Measurements from ENCODE around the gene ELAC1. TPM values are rescaled to one million over a fixed set of nuclear protein-coding genes. Genes with fewer than 3 reads are reported as not detected.
A peak's percentile ranks its signal among the peaks of the same experiment; 100 is the strongest.
"Not testable (repeated sequence)": the region's sequence is repeated elsewhere in the genome, so short reads cannot be mapped to it uniquely, and the experiment has no call there.

Gene ELAC1
- total and polyA plus RNA-seq, 2 donors, result 6.9 to 7.3 TPM

DNA sequence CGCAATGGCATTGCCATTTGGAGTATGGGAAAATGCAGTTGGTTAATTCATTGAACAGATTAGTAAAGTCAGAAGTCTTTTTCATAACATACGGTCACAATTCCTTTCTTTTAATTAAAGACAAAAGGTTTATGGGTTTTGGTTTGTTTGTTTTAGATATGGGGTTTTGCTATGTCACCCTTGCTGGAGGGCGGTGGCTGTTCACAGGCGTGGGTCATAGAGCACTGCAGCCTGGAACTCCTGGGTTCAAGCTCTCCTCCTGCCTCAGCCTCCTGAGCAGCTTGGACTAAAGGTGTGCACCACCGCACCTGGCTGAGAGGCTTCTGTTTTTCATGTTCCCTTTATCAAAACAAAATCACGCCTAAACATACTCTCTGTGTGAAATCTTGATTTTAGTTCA, 18.7 kb upstream of the ELAC1 start:
- Histone ChIP-seq H3K4me1 (ENCODE audit: insufficient read depth) (no peaks in the 10 kb centered on the region), H3K27ac (ENCODE audit: low read depth) (no peak overlapping the region), H3K36me3 (ENCODE audit: insufficient read depth) (peaks cover 1% of the 10 kb centered on the region), H3K4me3 (ENCODE audit: low read depth, low read length) (no peak overlapping the region)
- WGBS, result 96% methylated on average over 6 of the region's 6 CpGs
- DNase-seq (ENCODE audit: extremely low spot score), result no peak

DNA sequence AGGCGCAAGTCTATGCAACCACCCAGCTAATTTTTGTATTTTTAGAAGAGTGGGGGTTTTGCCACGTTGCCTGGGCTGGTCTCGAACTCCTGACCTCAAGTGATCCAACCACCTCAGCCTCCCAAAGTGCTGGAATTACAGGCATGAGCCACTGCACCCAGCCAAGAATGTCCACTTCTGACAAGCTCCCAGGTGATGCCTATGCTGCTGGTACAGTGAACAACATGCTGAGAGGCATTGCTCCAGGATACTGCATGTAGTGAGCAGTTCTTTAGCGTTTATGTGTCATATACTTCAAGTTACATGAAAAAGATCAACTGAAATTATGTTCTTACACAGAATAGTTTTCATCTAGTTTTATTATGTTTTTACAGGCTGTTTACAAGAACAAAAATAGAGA, 17.2 kb upstream of the ELAC1 start:
- no peak for DNase-seq (ENCODE audit: extremely low spot score)
- H3K4me1 ChIP-seq (ENCODE audit: insufficient read depth), result no peaks in the 10 kb centered on the region
- WGBS, result 91% methylated on average over 4 of the region's 4 CpGs
- no peak overlapping the region for H3K4me3 ChIP-seq (ENCODE audit: low read depth, low read length)
- H3K27ac ChIP-seq (ENCODE audit: low read depth), result no peak overlapping the region
- peaks cover 1% of the 10 kb centered on the region for H3K36me3 ChIP-seq (ENCODE audit: insufficient read depth)

DNA sequence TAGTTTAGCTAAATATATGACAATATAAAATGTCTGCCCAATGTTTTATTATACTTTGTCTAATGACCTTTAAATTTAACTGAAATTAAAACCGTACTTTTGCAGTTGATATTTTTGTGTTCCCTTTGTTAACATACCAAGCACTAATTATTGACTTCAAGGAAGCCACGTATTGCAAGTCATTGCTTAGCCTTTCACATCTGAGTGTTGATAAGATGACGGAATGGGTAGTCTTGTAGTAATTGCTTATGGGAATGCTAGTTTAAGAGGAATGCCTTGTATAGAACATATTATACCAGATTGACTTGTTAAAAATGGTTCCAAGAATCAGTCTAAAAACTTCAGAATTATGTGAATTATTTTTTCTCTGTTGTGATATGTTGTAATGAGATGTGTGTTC, 14.0 kb upstream of the ELAC1 start:
- H3K36me3 ChIP-seq (ENCODE audit: insufficient read depth), result peaks cover 1% of the 10 kb centered on the region
- H3K4me1 ChIP-seq (ENCODE audit: insufficient read depth), result no peaks in the 10 kb centered on the region
- no peak overlapping the region for H3K4me3 ChIP-seq (ENCODE audit: low read depth, low read length)
- no peak for DNase-seq (ENCODE audit: extremely low spot score)
- WGBS, result 73% methylated on average over 3 of the region's 3 CpGs
- H3K27ac ChIP-seq (ENCODE audit: low read depth), result no peak overlapping the region

DNA sequence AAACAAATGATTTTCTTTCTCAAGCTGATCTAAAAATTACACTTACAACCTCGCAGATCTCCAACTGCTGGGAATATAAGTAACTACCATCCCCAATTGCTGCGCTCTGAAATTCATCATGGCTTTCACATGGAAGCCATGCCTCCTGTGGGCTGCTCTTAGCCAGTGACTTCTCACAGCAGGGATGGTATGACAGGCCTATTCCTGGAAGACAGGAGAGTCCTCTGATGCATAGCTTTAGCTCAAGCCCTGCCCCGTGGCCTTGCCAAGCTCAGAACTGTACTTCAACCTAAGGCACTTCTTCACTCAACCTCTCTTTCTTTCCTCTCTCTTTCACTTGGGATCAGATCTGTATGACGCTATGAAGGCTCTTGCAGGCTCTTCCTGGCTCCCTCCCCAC, 12.6 kb upstream of the ELAC1 start:
- Histone ChIP-seq H3K27ac (ENCODE audit: low read depth) (no peak overlapping the region), H3K4me1 (ENCODE audit: insufficient read depth) (no peaks in the 10 kb centered on the region), H3K36me3 (ENCODE audit: insufficient read depth) (no peaks in the 10 kb centered on the region), H3K4me3 (ENCODE audit: low read depth, low read length) (no peak overlapping the region)
- no peak for DNase-seq (ENCODE audit: extremely low spot score)
- 91% methylated on average over 4 of the region's 4 CpGs for WGBS

DNA sequence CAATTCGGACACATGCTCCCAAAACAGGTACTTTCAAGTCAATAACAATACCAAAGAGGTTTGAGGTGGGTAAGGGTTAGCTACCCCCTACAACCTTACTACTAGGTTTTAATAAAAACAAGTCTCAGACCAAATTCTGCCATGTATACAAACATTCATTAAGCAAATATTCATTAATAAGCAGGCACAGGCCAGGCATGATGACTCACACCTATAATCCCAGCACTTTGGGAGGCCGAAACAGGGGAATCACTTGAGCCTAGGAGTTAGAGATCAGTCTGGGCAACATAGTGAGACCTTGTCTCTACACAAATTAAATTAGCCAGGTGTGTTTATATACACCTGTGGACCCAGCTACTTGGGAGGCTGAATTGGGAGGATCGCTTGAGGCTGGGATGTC, 11.7 kb upstream of the ELAC1 start:
- WGBS, result 95% methylated on average over 3 of the region's 3 CpGs
- H3K27ac ChIP-seq (ENCODE audit: low read depth), result no peak overlapping the region
- no peaks in the 10 kb centered on the region for H3K4me1 ChIP-seq (ENCODE audit: insufficient read depth)
- no peaks in the 10 kb centered on the region for H3K36me3 ChIP-seq (ENCODE audit: insufficient read depth)
- H3K4me3 ChIP-seq (ENCODE audit: low read depth, low read length), result no peak overlapping the region
- DNase-seq (ENCODE audit: extremely low spot score), result no peak

DNA sequence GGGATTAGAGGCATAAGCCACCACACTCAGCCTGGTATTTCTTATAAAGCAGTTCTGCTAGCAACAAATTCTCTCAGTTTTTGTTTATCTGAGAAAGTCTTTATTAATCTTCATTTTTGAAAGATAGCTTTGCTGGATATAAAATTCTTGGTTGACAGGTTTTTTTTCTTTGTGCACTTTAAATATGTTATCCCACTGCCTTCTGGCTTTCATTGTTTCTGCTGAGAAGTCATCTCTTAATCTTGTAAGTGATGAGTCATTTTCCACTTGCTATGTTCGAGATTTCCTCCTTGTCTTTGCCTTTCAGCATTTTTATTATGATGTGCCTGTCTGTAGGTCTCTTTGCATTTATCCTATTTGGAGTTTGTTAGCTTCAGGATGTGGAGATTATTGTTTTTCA, 5.9 kb upstream of the ELAC1 start:
- 76% methylated on average over 1 of the region's 1 CpG for WGBS
- H3K36me3 ChIP-seq (ENCODE audit: insufficient read depth), result no peaks in the 10 kb centered on the region
- no peak for DNase-seq (ENCODE audit: extremely low spot score)
- H3K4me1 ChIP-seq (ENCODE audit: insufficient read depth), result no peaks in the 10 kb centered on the region
- no peak overlapping the region for H3K27ac ChIP-seq (ENCODE audit: low read depth)
- no peak overlapping the region for H3K4me3 ChIP-seq (ENCODE audit: low read depth, low read length)

DNA sequence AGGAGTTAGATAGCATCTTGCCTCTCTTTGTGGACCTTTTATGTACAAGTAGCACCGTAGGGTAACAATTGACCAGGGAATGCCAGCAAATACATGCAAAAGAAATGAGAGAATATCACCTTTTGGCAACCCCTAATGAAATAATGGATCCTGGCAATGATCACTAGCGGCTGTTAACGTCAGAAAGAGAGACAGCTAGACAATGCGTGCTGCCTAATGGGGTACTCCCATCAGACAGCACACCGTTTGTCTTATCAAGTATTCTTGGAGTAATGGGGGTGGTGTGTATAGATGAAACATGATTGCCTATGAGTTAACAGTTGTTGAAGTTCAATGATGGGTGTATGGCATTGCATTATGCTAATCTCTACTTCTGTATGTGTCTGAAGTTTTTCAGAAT, 1.6 kb downstream of the ELAC1 start:
- H3K4me3 ChIP-seq (ENCODE audit: low read depth, low read length), result no peak overlapping the region
- no peak for DNase-seq (ENCODE audit: extremely low spot score)
- H3K4me1 ChIP-seq (ENCODE audit: insufficient read depth), result no peaks in the 10 kb centered on the region
- no peaks in the 10 kb centered on the region for H3K36me3 ChIP-seq (ENCODE audit: insufficient read depth)
- 61% methylated on average over 5 of the region's 5 CpGs for WGBS
- no peak overlapping the region for H3K27ac ChIP-seq (ENCODE audit: low read depth)

DNA sequence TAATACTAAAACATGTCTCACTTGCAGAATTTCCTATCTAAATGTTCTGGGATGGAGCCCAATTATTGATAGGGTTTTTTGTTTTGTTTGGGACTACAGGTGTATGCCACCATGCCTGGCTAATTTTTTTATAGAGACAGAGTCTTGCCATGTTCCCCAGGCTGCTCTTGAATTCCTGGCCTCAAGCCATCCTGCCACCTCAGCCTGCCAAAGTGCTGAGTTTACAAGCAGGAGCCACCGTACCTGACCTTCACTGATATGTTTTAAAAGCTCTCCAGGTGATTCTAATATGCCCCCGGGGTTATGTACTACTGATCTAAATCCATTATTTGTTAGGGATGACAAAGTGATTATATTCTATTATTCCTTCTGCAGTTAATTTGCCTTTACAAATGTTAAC, 2.2 kb downstream of the ELAC1 start:
- H3K27ac ChIP-seq (ENCODE audit: low read depth), result no peak overlapping the region
- peaks cover 2% of the 10 kb centered on the region for H3K36me3 ChIP-seq (ENCODE audit: insufficient read depth)
- H3K4me1 ChIP-seq (ENCODE audit: insufficient read depth), result no peaks in the 10 kb centered on the region
- H3K4me3 ChIP-seq (ENCODE audit: low read depth, low read length), result no peak overlapping the region
- DNase-seq (ENCODE audit: extremely low spot score), result no peak
- 27% methylated on average over 2 of the region's 2 CpGs for WGBS

DNA sequence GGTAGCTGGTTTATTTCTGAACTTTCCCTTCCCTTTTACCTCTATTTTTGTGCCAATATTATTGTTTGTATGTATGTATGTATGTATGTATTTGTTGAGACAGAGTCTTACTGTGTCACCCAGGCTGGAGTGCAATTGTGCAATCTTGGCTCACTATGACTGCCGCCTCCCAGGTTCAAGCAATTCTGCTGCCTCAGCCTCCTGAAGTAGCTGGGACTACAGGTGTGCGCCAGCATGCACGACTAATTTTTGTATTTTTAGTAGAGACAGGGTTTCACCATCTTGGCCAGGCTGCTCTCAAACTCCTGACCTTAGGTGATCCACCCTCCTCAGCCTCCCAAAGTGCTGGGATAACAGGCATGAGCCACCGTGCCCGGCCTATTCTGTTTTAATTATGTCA, 4.6 kb downstream of the ELAC1 start:
- DNase-seq (ENCODE audit: extremely low spot score), result not testable (repeated sequence)

DNA sequence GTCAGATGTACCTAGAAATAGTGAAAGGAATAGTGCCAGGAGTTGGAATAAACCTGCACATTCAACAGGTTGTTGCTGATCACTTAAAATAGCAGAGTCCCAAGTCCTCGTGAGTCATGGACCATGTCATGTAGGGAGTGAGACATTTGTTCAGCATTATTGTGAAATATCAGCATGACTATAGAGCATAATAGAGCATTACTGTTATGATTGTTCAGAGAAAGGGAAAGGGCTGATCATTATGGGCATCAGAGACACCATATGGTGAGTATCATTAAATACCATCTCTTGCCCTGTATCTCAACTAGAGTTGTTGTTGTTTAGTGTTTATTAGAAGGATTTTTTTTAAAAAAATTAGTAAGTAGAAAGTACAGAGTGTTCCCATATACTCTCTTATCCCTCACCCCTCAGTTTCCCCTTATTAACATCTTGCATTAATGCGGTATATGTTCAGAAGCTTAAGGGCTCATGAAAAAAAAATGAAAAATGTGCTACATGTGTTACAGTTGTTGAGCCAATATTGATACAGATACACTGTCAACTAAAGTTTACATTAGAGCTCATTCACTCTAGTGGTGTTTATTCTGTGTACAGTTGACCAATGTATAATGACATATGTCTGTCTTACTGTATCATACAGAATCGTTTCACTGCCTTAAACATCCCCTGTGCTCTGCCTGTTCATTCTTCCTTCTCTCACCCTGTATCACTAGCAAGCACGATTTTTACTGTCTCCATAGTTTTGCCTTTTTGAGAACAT, 5.7 kb downstream of the ELAC1 start:
- peaks cover 4% of the 10 kb centered on the region for H3K36me3 ChIP-seq (ENCODE audit: insufficient read depth)
- no peak overlapping the region for H3K4me3 ChIP-seq (ENCODE audit: low read depth, low read length)
- no peaks in the 10 kb centered on the region for H3K4me1 ChIP-seq (ENCODE audit: insufficient read depth)
- H3K27ac ChIP-seq (ENCODE audit: low read depth), result no peak overlapping the region
- 85% methylated on average over 4 of the region's 4 CpGs for WGBS
- no peak for DNase-seq (ENCODE audit: extremely low spot score)

More for the DNA sequence above, 4.6 kb downstream of the ELAC1 start:
- WGBS, result 89% methylated on average over 5 of the region's 5 CpGs
- not testable (repeated sequence) for H3K4me3 ChIP-seq (ENCODE audit: low read depth, low read length); H3K27ac ChIP-seq (ENCODE audit: low read depth); H3K36me3 ChIP-seq (ENCODE audit: insufficient read depth); H3K4me1 ChIP-seq (ENCODE audit: insufficient read depth)

DNA sequence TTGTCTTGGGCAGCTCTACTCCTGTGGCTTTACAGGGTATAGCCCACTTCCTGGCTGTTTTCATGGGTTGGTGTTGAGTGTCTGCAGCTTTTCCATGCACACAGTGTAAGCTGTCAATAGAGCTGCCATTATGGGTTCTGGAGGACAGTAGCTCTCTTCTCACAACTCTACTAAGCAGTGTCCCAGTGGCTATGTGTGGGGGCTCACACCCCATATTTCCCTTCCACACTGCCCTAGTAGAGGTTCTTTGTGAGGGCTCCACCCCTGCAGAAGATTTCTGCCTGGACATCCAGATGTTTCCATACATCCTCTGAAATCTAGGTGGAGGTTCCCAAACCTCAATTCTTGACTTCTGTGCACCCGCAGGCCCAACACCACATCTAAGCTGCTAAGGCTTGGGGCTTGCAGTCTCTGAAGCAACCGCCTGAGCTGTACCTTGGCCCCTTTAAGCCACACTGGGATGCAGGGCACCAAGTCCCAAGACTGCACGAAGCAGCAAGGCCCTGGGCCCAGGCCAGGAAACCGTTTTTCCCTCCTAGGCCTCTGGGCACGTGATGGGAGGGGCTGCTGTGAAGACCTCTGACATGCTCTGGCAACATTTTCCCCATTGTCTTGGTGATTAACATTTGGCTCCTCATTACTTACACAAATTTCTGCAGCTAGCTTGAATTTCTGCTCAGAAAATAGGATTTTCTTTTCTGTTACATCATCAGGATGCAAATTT, 9.4 kb downstream of the ELAC1 start:
- H3K36me3 ChIP-seq (ENCODE audit: insufficient read depth), result peaks cover 4% of the 10 kb centered on the region

DNA sequence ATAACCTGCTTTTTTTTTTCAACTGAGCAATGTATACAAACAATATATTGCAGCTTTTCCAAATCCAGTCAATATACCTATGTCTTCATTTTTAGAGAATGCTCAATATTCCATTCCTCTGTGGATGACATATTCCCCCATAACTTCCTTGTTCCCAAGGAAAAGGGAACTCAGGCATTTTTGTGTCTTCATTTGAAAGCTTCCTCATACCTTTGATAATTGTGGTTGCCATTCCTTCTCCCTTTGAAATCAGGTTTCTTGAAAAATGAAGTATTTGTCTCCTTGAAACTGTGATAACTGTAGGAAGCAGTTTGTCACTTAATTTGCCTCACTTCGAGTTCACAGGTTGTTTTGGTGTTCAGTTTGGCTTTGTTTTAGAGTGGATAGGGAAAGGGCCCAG, 13.5 kb downstream of the ELAC1 start:
- Histone ChIP-seq H3K4me1 (ENCODE audit: insufficient read depth) (no peaks in the 10 kb centered on the region), H3K4me3 (ENCODE audit: low read depth, low read length) (no peak overlapping the region), H3K36me3 (ENCODE audit: insufficient read depth) (no peaks in the 10 kb centered on the region), H3K27ac (ENCODE audit: low read depth) (no peak overlapping the region)
- WGBS, result 99% methylated on average over 1 of the region's 1 CpG
- no peak for DNase-seq (ENCODE audit: extremely low spot score)

More for the DNA sequence above, 9.4 kb downstream of the ELAC1 start:
- WGBS, result 97% methylated on average over 5 of the region's 5 CpGs
- no peaks in the 10 kb centered on the region for H3K4me1 ChIP-seq (ENCODE audit: insufficient read depth)
- no peak for DNase-seq (ENCODE audit: extremely low spot score)
- no peak overlapping the region for H3K27ac ChIP-seq (ENCODE audit: low read depth)
- no peak overlapping the region for H3K4me3 ChIP-seq (ENCODE audit: low read depth, low read length)

DNA sequence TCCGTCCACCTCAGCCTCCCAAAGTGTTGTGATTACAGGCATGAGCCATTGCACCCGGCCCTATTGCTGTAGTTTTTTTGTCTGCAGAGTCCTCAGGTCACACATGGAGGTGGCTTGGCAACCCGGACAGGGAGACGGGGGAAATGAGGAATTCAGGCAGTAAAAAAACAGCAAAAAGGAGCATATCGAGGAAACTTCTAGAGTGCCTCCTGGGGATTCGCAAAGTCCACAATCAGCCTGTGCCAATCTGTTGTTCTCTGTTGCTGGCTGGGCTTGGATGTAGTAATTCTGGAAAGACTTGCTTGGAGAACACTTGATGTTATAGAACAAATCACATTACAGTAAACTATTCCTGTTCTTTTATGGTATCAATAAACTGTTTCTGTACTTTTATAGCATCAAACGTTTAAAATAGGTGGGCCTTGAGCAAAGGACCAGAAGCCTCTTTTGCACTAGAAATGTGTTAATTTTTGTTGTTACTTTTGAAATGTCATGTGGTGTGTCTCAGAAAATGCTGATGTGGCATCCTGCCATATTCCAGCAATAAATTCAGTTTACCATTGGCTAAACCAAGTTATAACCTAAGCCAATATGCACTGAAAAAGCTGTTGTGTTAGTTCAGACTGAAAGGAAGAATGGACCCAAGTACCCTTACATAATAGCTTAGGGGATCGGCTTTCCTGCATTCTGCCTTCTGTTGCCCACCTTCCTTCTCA, 14.4 kb downstream of the ELAC1 start:
- Histone ChIP-seq H3K4me1 (ENCODE audit: insufficient read depth) (no peaks in the 10 kb centered on the region), H3K27ac (ENCODE audit: low read depth) (peak overlapping the region; percentile 16), H3K36me3 (ENCODE audit: insufficient read depth) (no peaks in the 10 kb centered on the region), H3K4me3 (ENCODE audit: low read depth, low read length) (no peak overlapping the region)
- DNase-seq (ENCODE audit: extremely low spot score), result no peak
- 65% methylated on average over 8 of the region's 8 CpGs for WGBS

DNA sequence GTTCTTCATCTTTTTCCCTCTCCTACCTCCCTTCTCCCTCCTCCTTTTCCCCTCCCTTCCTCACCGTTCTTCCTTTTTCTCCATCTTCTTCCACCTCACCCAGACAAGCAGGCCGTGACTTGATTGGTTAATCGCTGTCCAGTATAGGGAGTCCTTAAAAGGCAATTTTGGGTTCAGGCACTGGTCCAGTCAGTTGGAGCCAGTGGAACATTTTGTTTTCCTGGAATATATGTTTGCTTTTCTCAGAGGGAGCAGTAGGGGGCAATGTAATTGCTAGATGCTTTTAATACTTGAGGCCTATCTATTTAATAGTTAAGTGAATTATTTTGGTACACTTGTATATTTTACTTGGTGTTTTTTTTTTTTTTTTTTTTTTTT, 15.0 kb downstream of the ELAC1 start:
- peak overlapping the region; percentile 16 for H3K27ac ChIP-seq (ENCODE audit: low read depth)
- H3K36me3 ChIP-seq (ENCODE audit: insufficient read depth), result no peaks in the 10 kb centered on the region
- WGBS, result 89% methylated on average over 3 of the region's 3 CpGs
- H3K4me3 ChIP-seq (ENCODE audit: low read depth, low read length), result no peak overlapping the region
- no peaks in the 10 kb centered on the region for H3K4me1 ChIP-seq (ENCODE audit: insufficient read depth)
- DNase-seq (ENCODE audit: extremely low spot score), result no peak
